HepG2 (cell line): ENCODE measurements around the gene MRM1.

Experiments
- IRF2 ChIP-seq: IDR thresholded peaks from 2 replicates; pipeline ENCODE4 v1.6.1; 2018; ENCODE audit warnings: missing genetic modification reagents, missing compliant biosample characterization
- XRCC5 ChIP-seq: fragments of 200-400 bp; formaldehyde crosslinking; optimal IDR thresholded peaks from 2 replicates; pipeline ENCODE3; 2017; ENCODE audit warnings: mild to moderate bottlenecking, low read length

GRCh38 chr17:36627101-36627500, 25.7 kb downstream of the MRM1 start:
- TF ChIP-seq XRCC5 = no peak
- no peak for TF ChIP-seq IRF2 (CRISPR knock-in tag)
